Measurements from ENCODE around the gene GPHA2.
A peak's percentile ranks its signal among the peaks of the same experiment; 100 is the strongest.

Gene GPHA2

DNA sequence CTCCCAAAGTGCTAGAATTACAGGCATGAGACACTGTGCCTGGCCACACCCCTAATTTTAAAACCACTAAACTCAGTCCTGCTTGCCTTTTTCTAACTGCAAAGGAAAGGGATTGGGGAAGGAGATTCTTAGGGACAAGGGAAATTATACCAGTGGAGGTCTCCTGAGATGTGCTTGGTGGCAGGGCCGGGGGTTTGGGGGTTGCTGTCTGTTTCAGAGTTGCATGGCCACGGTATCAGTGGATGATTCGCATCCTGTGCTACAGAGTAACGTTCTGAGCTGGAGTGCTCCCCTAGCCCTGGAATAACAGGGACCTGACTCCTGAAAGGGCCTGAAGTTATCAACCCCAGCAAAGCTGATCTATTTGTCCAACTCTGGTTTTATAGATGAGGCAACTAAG, 846 bp upstream of the GPHA2 start:
- H3K36me3 ChIP-seq (ENCODE audit: insufficient read depth, low read length): no peaks in the 10 kb centered on the region
- no peak overlapping the region for H3K9ac ChIP-seq (ENCODE audit: low read depth, low read length)

DNA sequence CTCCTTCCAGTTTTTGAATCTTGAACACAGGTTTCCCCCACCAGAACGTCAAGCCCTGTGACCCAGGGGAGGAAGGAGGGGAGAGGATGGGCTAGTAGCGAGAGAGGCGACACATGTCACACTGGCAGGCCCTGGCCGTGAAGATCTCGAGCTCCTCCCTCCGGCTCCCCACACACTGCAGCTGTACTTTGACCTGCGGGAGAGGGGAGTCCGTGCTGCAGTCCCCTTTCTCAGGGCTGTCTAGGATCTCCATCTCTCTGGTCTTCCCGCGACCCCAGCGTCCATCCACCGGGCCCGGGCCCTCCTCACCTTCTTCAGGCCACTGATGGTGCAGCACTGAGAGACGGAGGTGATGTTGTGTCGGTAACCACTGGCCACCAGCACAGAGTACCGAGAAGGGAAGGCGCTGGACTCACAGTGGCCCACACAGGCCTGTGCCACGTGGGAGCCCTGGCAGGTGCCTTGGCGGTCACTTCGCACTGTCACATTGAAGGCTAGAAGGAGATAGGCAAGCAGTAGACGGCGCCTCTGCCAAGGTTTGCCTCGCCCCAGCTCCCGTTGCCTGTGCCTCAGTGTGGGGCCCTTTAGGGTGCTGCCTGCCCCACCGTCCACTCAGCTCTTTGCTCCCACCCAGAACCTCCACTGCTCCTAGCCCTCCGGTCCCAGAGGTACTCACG, 873 bp downstream of the GPHA2 start:
- H3K9ac ChIP-seq (ENCODE audit: low read depth, low read length): no peak overlapping the region
- H3K9me3 ChIP-seq (ENCODE audit: control insufficient read depth, insufficient read depth, low read length): no peaks in the 10 kb centered on the region
- H3K36me3 ChIP-seq (ENCODE audit: insufficient read depth, low read length): no peaks in the 10 kb centered on the region
- H3K4me1 ChIP-seq (ENCODE audit: insufficient read depth, low read length): peaks cover 7% of the 10 kb centered on the region

More for the DNA sequence above, 846 bp upstream of the GPHA2 start:
- Histone ChIP-seq H3K9me3 (ENCODE audit: control insufficient read depth, insufficient read depth, low read length) (no peaks in the 10 kb centered on the region), H3K4me1 (ENCODE audit: insufficient read depth, low read length) (peaks cover 7% of the 10 kb centered on the region)

GRCh38 chr11:64933935-64934681, 1.6 kb downstream of the GPHA2 start:
- Histone ChIP-seq H3K9ac (ENCODE audit: low read depth, low read length) (no peak overlapping the region), H3K9me3 (ENCODE audit: control insufficient read depth, insufficient read depth, low read length) (no peaks in the 10 kb centered on the region)

GRCh38 chr11:64933213-64933934, 2.3 kb downstream of the GPHA2 start:
- peaks cover 7% of the 10 kb centered on the region for H3K4me1 ChIP-seq (ENCODE audit: insufficient read depth, low read length)
- H3K9me3 ChIP-seq (ENCODE audit: control insufficient read depth, insufficient read depth, low read length): no peaks in the 10 kb centered on the region
- H3K9ac ChIP-seq (ENCODE audit: low read depth, low read length): no peak overlapping the region
- no peaks in the 10 kb centered on the region for H3K36me3 ChIP-seq (ENCODE audit: insufficient read depth, low read length)

More at GRCh38 chr11:64933935-64934681, 1.6 kb downstream of the GPHA2 start:
- H3K36me3 ChIP-seq (ENCODE audit: insufficient read depth, low read length): no peaks in the 10 kb centered on the region
- H3K4me1 ChIP-seq (ENCODE audit: insufficient read depth, low read length): peaks cover 7% of the 10 kb centered on the region

GRCh38 chr11:64932324-64932723, 3.4 kb downstream of the GPHA2 start:
- Histone ChIP-seq H3K36me3 (ENCODE audit: insufficient read depth, low read length) (no peaks in the 10 kb centered on the region), H3K9ac (ENCODE audit: low read depth, low read length) (no peak overlapping the region), H3K9me3 (ENCODE audit: control insufficient read depth, insufficient read depth, low read length) (no peaks in the 10 kb centered on the region), H3K4me1 (ENCODE audit: insufficient read depth, low read length) (peaks cover 7% of the 10 kb centered on the region)

- Histone ChIP-seq H3K9me3 (ENCODE audit: control insufficient read depth, insufficient read depth, low read length) (no peaks in the 10 kb centered on the region), H3K9ac (ENCODE audit: low read depth, low read length) (no peak overlapping the region), H3K36me3 (ENCODE audit: insufficient read depth, low read length) (no peaks in the 10 kb centered on the region), H3K4me1 (ENCODE audit: insufficient read depth, low read length) (peaks cover 7% of the 10 kb centered on the region)
These were observed 4.4 kb downstream of the GPHA2 start for GRCh38 chr11:64931290-64931689.

DNA sequence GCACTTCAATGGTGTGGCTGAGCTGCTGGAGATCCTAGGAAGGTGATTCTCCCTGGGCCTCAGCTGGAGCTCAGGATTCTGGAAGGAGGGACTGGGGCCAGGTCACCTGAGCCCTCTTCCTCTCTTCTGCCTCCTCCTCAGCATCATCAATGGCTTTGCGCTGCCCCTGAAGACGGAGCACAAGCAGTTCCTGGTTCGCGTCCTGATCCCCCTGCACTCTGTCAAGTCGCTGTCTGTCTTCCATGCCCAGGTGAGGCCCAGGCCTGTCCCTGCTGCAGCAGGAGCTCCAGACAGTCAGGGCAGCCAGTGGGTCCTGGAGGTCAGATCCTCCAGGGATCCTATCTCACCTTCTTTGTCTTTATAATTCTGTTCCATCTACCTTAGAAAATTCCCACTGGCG, 5.4 kb downstream of the GPHA2 start:
- Histone ChIP-seq H3K9ac (ENCODE audit: low read depth, low read length) (no peak overlapping the region), H3K9me3 (ENCODE audit: control insufficient read depth, insufficient read depth, low read length) (no peaks in the 10 kb centered on the region), H3K4me1 (ENCODE audit: insufficient read depth, low read length) (peaks cover 1% of the 10 kb centered on the region; the same call in 1 of the 2 replicates), H3K36me3 (ENCODE audit: insufficient read depth, low read length) (no peaks in the 10 kb centered on the region)

DNA sequence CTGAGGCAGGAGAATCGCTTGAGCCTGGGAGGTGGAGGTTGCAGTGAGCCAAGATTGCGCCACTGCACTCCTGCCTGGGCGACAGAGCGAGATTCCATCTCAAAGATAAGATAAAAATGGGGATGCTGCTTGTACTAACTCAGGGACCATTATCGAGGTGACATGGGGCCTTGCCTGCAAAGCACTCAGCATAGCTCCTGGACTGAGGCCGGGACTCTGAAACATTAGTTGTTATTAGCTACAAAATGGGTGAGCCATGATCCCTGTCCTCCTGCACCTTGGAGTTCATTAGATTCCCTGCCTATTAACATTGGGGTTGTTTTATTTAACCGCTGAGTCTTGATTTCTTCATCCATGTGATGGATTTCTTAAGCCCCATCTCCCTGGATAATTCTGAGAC, 6.1 kb downstream of the GPHA2 start:
- Histone ChIP-seq H3K9ac (ENCODE audit: low read depth, low read length) (no peak overlapping the region), H3K4me1 (ENCODE audit: insufficient read depth, low read length) (no peaks in the 10 kb centered on the region), H3K9me3 (ENCODE audit: control insufficient read depth, insufficient read depth, low read length) (no peaks in the 10 kb centered on the region), H3K36me3 (ENCODE audit: insufficient read depth, low read length) (no peaks in the 10 kb centered on the region)

DNA sequence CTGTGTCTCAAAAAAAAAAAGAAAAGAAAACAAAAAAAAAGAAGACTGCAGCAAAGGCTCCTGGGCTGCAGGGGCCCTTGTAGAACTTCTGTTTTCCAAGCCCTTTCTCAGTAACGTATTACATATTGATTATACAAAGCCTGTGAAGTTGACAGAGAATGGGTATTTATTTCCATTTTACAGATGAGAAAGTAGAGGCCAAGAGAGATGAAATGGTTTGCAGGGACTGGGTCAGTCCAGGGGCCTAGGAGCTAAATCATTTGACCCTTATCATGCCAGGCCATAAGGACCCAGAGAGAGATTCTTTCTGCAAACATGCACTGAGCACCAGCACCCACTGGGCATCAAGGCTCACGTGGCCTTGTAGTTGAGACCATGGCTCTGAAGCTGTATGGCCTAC, 6.7 kb downstream of the GPHA2 start:
- no peak overlapping the region for H3K9ac ChIP-seq (ENCODE audit: low read depth, low read length)
- no peaks in the 10 kb centered on the region for H3K36me3 ChIP-seq (ENCODE audit: insufficient read depth, low read length)
- no peaks in the 10 kb centered on the region for H3K9me3 ChIP-seq (ENCODE audit: control insufficient read depth, insufficient read depth, low read length)
- no peaks in the 10 kb centered on the region for H3K4me1 ChIP-seq (ENCODE audit: insufficient read depth, low read length)

DNA sequence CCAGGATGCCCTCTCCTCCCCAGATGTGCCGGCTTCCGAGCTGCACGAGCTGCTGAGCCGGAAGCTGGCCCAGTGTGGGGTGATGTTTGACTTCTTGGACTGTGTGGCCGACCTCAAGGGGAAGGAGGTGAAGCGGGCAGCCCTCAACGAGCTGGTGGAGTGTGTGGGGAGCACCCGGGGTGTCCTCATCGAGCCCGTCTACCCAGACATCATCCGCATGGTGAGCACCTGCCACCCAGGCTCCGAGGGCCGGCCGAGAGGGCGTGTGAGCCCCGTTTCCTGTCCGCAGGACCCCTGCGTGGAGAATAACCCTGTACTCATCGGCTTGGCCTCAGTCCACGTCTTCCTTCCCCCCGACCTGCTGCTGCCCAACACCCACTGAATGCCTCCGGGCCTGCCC, 9.0 kb downstream of the GPHA2 start:
- Histone ChIP-seq H3K36me3 (ENCODE audit: insufficient read depth, low read length) (no peaks in the 10 kb centered on the region), H3K9me3 (ENCODE audit: control insufficient read depth, insufficient read depth, low read length) (no peaks in the 10 kb centered on the region), H3K4me1 (ENCODE audit: insufficient read depth, low read length) (no peaks in the 10 kb centered on the region; the same call in 1 of the 2 replicates), H3K9ac (ENCODE audit: low read depth, low read length) (no peak overlapping the region)

DNA sequence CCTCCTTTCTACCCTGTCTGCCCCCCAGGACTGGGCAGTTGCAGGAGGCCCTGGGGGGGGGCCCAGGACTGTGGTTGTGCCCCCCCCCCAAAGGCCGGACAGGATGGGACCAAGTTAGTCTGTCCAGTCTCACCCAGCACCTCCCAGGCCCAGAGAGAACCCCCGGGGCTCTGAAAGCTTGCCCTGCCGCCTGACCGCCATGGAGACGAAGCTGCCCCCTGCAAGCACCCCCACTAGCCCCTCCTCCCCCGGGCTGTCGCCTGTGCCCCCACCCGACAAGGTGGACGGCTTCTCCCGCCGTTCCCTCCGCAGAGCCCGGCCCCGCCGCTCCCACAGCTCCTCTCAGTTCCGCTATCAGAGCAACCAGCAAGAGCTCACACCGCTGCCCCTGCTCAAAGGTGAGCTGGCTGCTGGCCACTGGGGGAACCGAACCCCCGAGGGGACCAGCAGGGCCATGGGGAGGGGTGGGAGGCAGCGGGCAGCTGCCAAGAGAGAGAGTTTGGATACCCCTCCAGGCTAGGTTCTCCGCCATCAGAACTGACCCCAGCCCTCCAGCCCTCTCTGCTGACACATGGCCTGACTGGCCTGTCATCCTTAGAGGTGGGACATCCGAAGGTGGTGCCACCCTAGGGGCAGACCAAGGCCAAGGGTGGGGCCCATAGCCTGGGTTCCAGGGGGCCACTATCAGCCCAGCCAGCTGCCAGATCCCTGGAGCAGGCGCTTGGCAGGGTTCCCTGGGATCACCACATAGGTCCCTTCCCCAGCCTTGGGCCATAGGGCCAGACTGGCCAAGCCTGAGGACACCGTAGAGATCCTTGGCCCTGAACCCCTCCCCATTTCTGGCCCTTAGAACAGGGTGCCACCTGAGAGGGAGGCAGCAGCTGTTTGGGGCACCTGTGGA, 9.9 kb downstream of the GPHA2 start:
- H3K4me1 ChIP-seq (ENCODE audit: insufficient read depth, low read length): no peaks in the 10 kb centered on the region; the same call in 1 of the 2 replicates
- H3K9ac ChIP-seq (ENCODE audit: low read depth, low read length): peak overlapping the region; percentile 56; the same call in 1 of the 2 replicates
- no peaks in the 10 kb centered on the region for H3K36me3 ChIP-seq (ENCODE audit: insufficient read depth, low read length)
- no peaks in the 10 kb centered on the region for H3K9me3 ChIP-seq (ENCODE audit: control insufficient read depth, insufficient read depth, low read length)

- H3K36me3 ChIP-seq (ENCODE audit: insufficient read depth, low read length): no peaks in the 10 kb centered on the region
- peak overlapping the region; percentile 56; the same call in 1 of the 2 replicates for H3K9ac ChIP-seq (ENCODE audit: low read depth, low read length)
- H3K9me3 ChIP-seq (ENCODE audit: control insufficient read depth, insufficient read depth, low read length): no peaks in the 10 kb centered on the region
- H3K4me1 ChIP-seq (ENCODE audit: insufficient read depth, low read length): no peaks in the 10 kb centered on the region; the same call in 1 of the 2 replicates
These were observed 10.8 kb downstream of the GPHA2 start for GRCh38 chr11:64924910-64925284.

- Histone ChIP-seq H3K9ac (ENCODE audit: low read depth, low read length) (peak within 1 kb of the TSS; percentile 56), H3K9me3 (ENCODE audit: control insufficient read depth, insufficient read depth, low read length) (no peaks in the 10 kb centered on the region), H3K36me3 (ENCODE audit: insufficient read depth, low read length) (no peaks in the 10 kb centered on the region), H3K4me1 (ENCODE audit: insufficient read depth, low read length) (no peaks in the 10 kb centered on the region; the same call in 1 of the 2 replicates)
These were observed 11.5 kb downstream of the GPHA2 start, which contains the start of gene PPP2R5B for GRCh38 chr11:64923944-64924909. TSS of gene PPP2R5B (plus strand) at chr11:64924689. CDS start at chr11:64925735, 1,046 bp downstream.

All from ES-I3 (cell line).